ENCODE data around the gene WRAP73.

GRCh38 chr1:3601743-3602142, 48.2 kb downstream of the WRAP73 start:
- no peak for TF ChIP-seq POLR2A (IDR thresholded peaks at IDR 0.05)
- TF ChIP-seq CTCF (IDR thresholded peaks at IDR 0.05): no peak
